ENCODE measurements around the gene PRF1.
A peak's percentile ranks its signal among the peaks of the same experiment; 100 is the strongest.

The PRF1 gene

DNA sequence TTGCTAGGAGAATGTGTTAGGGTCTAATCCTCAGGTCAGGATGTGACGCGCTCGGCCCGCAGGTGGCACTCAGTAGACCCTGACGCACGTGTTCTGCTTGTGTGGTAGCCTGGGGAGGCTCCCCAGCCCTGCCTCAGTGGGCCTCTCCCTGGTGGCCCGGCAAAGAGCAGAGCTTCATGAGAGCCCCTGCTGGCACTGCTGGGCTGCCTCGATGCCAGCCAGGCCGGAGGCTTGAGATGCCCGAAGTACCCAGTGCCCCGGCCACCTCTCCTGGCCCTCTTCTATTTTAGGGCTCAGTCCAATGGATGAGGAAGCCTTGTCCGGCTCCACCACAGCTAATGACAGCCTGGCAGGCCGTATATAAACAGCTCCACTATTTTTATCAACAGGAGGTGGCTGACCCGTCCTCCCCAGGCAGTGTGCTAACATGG is 42.0 kb downstream of the PRF1 start:
- no peak for DNase-seq (ENCODE audit: low read depth in 3 of 3)

DNA sequence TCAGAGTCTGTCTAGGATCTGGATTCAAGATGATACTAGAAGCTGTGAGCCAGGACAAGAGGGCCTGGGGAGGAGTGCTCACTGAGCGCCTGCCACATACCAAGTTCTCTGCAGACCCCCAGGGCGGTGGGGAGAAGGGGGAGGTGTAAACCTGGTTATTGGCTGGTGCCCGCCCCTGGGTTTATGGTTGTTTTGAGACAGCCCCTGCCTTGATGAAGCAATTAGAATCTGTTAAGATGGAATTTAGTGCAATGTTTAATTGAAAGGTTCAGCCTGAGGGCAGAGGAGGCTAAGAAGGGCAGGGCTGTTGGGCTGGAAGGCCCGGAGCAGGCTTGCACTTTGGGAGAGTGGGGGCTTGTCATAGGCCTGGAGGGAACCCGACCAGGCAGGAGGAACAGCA is 42.7 kb downstream of the PRF1 start:
- DNase-seq (ENCODE audit: low read depth in 3 of 3) = no peak

DNA sequence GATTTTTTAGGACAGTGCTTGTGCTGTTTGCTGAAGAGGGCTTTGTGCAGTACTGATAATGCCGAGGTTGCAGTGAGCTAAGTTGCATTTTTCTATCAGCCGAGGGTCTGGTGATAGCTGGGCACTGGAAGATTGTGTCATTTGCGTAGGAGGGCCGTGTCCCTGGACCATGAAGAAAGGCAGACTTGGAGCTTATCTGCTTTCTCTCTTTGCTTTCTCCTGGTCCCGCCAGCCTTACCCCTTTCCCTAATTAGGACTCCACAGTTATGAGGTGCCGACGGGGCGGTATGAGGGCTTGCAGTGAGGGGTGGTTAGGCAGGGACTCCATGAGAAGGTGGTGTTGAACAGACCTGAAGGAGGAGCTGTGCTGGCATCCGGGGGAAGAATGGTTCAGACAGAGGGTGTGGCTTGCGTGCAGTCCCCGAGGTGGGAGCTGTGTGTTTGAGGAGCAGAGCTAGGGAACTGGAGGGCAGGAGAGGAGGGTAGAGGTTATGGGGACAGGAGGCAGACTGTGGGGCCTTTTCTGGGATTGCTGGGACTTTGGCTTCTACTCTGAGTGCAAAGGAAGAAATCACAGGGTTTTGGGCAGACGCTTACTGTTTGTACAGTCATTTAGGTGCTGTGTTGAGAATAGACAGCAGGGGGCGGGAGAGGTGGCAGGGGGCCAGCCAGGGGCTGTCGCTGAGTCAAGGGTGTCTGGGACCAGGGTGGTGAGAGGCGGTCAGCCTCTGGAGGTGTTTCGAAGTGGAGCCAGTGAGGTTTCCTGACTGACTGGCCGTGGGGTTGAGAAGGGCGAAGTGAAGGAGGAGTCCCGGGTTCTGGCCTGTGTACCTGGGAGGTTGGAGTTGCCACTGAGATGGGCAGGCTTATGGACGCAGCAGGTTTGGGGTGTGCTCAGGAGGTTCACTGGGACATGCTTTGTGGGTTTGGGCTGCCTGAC is 43.4 kb downstream of the PRF1 start:
- DNase-seq (ENCODE audit: low read depth in 3 of 3) = peak; percentile 42 to 49 (median 47)

DNA sequence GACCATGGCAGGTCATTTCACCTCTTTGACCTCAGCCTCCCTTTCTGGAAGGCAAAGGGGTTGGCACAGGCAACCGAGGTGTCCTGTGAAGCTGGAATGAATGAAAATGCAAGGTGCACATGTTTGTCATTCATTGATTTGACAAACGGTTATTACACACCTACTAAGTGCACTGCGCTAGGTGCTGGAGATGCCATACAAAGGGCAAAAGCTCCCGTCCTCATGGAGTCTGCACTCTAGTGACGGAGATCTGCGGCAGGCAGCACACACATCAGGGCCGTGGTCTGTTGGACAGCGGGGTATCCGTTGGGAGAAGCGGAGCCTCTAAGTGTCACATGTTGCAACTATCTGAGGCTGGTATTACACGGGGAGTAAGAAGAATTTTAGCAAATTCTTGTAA is 44.2 kb downstream of the PRF1 start:
- DNase-seq (ENCODE audit: low read depth in 3 of 3) = no peak

DNA sequence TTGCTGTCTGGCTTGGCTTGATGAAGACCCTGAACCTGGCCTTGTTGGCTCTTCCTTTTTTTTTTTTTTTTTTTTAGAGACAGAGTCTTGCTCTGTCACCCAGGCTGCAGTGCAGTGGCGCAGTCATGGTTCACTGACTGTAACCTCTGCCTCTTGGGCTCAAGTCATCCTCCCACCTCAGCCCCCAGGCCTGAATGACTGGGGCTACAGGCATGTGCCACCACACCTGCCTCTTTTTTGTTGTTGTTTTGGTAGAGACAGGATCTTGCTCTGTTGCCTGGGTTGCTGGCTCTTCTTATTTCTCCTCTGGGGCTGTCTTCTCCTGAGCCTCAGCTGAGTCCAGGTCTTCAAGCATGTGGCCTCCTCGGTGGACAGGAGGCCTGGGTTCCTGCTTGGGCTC is 44.7 kb downstream of the PRF1 start:
- DNase-seq (ENCODE audit: low read depth in 3 of 3) = no peak

DNA sequence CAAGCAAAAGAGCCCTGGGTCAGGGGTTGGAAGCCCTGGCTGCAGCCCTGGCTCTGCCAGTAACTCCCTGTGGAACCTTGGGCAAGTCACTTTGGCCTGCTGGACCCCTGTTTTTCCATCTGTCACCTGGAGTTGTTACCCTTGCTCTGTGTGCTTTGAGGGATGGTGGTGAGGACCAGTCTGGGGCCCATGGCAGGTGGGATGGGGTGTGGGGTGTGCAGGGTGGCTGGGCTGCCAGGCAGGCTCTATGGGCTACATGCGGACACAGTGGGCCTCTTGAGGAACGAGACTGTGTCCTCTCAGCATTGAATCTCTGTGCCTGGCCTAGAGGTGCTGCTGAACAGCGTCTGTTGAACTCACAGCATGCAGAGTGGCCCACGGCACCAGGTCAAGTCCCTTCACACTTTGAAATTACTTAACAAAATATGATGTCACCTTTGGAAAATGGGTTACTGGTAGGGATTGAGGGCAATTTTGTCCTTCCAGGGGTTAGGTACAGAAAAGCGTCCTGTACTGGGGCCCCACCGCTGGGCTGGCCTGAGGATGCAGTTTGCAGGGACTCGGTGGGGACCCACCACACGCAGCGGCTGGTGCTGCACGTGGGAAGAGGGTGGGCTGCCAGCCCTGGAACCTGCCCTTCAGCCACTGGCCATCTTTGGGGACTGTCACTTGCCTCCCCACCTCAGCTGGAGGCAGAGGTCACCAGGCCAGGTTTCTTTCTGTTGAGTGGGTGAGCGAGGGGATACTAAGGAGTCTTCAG is 45.3 kb downstream of the PRF1 start:
- DNase-seq (ENCODE audit: low read depth in 3 of 3) = no peak

DNA sequence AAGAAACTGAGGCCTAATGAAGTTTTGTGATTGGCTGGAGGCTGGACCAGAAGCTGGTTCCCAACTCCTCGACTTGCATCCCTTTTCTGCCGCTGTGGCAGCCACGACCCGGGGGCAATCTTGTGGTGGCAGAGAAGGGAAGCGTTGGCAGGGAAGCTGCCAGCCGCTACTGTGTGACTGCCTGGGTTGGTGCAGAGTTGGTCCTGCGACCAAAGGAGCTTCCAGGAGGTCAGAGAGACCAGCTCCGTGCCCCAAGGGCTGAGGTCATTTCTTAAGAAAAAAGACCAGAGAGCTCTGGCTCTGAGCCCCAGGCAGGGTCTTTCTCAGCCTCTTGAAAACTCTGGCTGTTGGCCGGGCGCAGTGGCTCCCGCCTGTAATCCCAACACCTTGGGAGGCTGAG is 47.2 kb downstream of the PRF1 start:
- no peak for DNase-seq (ENCODE audit: low read depth in 3 of 3)

DNA sequence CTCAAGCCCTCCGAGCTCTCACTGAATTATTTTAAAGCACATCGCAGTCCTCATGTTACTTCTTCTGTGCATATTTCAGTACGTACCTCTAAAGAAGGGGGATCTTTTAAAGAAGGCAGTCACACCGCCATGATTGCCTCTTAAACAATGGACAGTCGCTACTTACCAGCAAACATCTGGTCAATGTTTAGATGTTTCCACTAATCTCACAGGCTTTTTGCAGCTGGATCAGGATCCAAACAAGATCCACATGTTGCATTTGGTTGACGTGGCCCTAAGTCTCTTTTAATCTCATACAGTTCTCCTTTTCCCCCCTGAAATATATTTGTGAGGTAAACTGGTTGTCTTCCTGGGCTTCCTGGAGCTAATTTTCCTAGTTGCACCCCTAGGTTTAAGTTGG is 50.0 kb downstream of the PRF1 start:
- DNase-seq (ENCODE audit: low read depth in 3 of 3) = no peak

DNA sequence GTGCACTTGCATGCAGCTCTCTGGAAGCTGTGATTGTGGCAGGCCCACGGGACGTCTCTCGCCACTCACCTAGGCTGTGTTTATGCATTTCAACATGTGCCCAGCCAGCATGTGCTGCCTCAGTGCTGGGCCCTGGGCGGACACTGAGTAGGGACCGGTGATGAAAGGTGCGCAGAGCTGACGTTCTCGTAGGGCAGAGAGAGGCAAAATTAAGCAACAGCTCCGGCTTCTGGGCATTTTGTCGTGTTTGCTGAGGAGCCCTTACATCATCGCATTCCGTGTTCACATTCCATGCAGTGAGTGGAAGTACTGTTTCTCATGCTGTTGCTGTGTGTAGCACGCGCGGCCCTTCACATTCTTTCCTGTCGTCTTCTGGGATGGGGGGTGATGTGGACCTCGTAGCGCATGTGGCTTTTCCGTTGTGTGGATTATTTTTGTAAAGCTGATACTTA is 50.5 kb downstream of the PRF1 start:
- DNase-seq (ENCODE audit: low read depth in 3 of 3) = no peak

DNA sequence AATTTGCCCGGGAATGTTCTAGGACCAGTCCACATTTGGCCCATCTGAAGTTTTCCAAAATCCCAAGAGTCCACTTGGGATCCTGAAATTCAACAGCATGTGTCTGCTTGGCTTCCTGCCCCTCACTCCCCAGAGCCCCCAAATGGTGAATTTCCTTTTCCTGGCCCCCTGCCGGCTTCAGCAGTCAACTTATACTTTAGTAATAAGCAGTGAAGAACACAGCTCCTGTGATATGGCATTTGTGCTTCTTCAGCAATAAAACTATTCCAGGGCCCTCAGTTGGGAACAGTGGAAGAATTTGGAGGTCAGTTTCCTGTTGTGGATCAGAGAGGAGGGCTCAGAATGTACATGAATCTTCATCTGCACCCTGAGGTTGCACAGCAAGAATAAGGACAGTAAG is 51.1 kb downstream of the PRF1 start:
- DNase-seq (ENCODE audit: low read depth in 3 of 3) = no peak

DNA sequence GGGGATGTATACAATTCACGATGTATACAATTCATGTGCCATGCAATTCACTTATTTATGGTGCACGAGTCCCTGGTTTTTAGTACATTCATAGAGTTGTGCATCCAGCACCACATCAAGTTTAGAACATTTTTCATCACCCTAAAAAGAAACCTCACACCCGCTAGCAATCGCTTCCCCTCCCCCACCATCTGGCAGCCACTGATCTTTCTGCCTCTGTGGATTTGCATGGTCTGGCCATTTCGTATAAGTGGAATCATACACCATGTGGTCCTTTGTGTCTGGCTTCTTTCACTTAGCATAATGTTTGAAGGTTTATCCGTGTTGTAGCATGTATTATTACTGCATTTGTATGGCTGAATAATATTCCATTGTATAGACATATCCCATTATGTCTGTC is 52.1 kb downstream of the PRF1 start:
- DNase-seq (ENCODE audit: low read depth in 3 of 3) = no peak

DNA sequence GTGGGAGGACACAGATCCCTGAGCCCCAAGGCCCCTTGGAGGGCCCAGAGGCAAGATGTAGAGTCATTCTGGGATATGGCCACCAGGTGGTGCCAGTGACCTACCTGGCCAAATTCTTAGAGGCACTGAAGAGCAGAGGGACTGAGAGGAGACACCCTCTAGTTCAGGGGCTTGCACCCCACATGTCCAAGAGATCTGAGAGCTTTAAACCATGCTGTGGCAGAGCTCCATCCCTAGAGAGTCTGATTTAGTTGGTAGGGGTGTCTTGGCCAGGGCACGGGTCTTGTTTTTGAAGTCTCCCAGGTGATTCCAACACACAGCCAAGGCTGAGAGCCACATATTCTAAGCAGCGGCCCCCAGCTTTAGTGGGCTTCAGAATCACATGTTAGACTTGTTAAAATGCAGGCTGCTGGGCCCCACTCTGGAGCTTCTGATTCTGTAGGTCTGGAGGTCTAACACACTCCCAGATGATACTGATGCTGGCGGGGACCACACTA is 52.5 kb downstream of the PRF1 start:
- peak; percentile 55 to 57 (median 56) for DNase-seq (ENCODE audit: low read depth in 3 of 3)

DNA sequence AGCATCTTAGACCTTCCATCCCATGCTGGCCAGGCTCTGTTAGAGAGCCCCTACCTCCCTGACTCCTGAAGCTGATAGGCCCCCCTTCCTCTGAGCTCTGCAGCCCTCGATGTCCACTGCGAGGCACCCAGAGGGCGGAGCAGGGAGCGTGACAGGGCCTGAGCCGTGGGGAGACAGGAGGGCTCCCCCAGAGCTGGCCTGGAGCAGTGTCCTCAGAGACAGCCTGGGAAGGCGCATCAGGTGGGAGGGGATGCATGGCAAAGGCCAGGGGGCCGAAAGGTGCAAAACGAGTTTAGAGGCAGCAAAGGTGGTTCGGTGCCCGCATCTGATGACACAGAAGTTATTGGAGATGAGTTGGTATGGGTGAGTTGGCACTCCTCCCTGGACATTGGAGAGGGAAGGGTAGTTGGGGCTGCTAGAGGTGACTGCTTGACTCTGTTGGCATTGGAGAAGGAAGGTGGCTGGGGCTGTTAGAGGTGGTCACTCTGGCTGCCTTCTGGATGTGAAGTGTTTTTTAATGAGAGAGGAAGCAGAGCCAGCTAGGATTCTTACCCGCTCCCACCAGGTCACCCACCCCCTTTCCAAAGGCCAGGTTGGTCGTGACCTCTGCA is 53.1 kb downstream of the PRF1 start:
- no peak for DNase-seq (ENCODE audit: low read depth in 3 of 3)

Measured in stimulated activated CD4-positive, alpha-beta T cell treated with anti-CD3 and anti-CD28 coated beads, TNF-alpha, amount 100 ng/mL, for 4 hours (primary cell).